NCI-H345 treated with DMSO at 0.1 percent for 48 hours (cell line): ENCODE measurements around the gene RERE.

ENCODE experiments used
- DNase-seq: peaks from one replicate; lab custom pipeline; 2025; ENCODE audit not compliant: unreplicated experiment; lab: John Stamatoyannopoulos, UW

Gene RERE

DNA sequence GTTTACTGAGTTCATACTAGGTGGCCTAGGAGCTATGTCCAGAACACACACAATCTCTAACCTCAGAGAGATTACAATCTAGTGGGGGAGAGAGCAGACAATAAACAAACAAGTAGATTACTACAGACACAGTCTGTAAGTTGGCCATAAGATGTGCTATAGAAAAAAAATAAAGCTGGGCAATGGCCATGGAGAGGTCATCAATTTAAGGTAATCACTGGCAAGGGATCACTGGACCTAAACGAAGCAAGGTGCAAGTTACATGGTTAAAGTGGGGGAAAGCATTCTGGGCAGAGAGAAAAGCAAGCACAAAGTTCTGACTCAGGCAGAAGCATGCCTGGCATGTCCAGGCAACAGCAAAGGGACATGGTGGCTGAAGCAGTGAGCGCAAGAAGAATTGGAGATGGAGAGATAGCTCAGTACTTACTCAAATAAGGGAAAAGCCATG is 147.0 kb downstream of the RERE start:
- DNase-seq: no peak

DNA sequence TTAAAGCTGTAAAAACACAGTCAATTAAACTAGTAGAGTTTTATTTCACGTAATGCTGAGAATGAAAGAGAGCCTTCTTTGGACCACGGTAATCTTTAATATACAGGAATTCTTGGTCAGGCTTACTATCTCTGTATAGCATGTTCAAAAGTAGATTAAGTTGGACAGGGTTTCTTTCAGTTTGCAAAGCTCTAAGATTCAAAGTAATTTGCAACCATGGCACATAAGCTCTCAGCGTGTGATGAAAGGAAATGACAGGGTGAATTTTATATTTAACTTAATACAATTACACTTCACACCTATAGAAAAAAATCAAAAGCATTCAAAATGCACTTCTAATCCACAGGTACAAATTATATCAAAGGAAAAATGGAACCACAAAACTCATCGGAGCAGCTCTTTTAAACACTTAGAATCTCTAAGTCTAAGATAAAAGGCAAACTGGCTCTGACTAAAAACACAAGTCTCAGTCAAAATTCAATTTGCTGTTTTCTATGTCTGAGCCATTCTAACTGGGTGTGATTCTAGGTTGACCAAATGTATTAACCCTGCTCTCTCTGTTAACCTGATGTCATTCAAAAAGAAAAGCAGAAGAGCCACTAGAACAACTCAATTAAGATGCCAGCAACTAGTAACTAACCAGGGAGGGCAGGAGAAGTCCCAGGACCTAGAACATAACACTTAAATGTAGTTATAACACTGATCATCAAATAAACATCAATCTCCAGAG is 147.7 kb downstream of the RERE start:
- no peak for DNase-seq

DNA sequence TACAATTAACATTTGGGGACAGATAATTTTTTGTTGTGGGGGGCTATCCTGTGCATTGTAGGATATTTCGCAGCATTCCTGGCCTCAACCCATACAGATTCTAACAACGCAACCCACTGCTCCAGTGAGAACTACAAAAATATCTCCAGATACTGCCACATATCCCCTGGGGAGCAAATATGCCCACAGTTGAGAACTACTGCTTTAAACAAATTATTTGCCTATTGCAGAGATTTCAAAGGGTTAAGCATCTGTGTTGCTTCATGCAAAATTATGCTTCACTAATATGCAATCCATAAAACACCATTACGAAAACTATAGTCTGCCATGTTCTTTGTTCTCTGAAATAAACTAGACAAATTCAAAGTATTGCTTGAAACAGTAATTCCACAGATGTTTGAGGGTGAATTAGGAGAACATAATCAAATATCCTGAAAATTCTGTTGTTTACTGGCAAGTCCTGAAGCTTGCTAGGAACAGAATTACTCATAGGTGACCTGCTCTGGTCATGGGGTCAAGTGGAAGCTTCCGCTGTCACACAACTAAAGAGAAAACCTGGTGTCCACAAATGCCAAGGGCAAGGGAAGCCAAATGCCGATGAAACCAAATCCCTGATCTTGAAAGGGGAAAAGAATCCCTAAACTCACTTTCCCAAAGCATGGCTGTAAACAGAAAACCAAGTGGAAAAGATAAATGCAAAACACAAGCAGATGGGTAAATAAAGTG is 149.4 kb downstream of the RERE start:
- no peak for DNase-seq

DNA sequence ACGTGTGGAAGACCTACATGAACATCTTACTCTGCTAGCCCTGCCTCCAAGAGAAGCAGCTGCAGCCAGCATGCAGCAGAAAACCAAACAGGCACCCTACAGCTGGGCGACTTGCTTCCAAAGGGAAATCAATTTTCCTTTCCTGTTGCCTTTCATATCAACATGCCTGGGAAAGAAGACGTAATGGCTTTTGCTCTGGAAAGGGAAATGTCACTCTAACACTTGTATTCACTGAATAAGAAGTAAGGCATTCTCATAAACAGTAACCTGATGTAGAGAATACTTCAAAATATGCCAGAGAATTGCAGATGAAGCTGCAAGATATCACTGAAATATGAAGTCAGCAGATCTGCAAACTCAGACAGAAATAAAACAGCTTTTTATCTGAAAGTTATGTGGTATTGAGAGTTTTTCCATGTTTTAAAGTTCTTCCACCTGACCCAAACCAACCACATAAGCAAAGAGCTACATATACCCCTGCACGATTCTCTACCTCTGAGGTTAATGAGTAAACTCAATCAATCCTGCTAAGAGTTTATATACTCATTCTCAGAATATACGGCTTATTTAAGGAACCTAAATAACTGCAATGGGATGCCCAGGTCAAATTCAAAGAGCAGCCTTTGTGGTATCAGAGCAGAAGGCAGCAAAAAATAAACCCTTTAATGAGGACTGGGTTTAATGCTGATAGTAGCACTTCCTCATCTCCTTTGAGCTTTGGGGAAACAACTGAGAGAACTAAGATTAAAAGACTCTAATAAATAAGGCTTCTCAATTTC is 150.9 kb downstream of the RERE start:
- DNase-seq: peak; percentile 12

DNA sequence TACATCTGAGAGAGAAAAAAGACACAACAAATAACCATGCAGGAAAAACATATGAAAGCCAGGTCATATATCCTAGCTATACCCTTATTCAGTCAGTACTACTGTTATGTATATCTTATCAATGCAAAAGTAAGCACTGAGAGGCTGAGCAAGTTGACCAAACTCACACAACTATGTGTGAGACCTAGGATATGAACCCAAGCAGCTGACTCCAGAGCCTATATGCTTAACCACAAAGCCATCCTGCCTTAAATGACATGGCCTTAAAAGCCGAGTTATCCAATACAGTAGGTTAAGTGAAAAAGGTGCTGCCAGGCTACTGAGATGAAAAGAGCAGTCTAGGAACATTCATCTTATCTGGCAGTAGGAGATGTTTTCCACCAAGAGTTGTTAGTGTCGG is 151.6 kb downstream of the RERE start:
- DNase-seq: no peak

DNA sequence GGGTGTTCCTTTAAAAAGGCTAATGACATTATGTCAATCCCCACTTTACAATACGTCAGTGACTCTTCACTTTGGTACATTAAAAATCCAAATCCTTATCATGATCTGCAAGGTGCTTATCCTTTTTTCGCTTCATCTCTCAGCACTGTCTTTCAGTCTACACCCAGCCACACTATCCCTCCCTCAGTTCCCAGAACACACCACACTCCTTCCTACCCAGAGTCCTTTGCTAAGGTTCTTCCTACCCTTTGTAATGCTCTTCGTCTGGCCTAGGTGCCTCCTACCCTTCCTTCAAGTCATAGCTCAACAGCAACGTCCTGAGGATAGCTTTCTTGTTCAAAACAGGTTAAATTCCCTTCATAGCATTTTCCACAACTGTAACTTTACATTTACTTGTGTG is 152.6 kb downstream of the RERE start:
- DNase-seq: no peak

DNA sequence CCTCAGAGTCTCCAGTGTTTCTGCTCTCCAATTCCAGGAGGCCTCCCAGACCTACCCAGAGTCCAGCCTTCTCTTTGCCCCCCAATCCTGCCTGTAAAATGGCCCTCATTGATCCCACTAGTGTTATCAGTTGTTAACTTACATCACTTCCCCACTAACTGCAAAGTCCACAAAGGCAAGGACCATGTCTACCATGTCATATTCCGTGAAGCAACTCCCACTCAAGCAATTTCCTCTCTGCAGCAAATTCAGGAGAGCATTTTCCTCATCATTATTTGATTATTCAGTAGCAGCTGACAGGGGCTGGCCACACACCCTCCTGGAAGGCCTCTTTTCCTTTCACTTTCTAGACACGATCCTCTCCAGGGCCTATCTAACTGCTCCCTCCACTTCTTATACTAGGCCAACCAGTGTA is 153.5 kb downstream of the RERE start:
- no peak for DNase-seq

DNA sequence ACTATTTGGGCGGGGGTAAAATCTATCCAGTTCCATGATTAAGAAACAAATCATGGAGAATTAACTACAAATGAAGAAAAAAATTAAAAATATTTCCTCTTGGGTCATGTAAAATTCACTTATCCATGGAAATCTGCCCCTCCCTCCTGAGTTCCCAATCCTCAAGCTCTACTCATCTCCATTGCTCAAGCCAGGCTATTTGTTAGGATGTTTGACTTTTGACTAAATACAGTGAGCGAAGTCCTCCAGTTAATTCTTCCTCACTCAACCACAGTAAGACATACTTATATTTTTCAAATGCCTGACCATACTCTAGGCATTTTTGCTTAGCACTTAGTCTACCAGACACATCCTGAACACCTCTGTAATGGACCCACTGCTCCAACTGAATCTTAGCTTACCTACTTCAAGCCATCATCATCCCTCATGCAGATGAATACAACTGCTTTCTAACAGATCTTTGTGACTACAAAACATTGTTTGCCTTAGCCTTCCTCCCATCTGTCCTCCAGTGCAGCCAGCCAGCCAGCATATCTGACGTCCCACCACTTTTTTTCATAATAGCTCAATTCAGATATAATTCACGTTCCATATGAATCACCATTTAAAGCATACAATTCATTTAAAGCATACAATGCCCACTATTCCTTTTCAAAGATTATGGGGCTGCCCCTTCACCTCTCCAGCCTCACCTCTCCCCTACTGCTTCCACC is 154.2 kb downstream of the RERE start:
- DNase-seq: no peak

DNA sequence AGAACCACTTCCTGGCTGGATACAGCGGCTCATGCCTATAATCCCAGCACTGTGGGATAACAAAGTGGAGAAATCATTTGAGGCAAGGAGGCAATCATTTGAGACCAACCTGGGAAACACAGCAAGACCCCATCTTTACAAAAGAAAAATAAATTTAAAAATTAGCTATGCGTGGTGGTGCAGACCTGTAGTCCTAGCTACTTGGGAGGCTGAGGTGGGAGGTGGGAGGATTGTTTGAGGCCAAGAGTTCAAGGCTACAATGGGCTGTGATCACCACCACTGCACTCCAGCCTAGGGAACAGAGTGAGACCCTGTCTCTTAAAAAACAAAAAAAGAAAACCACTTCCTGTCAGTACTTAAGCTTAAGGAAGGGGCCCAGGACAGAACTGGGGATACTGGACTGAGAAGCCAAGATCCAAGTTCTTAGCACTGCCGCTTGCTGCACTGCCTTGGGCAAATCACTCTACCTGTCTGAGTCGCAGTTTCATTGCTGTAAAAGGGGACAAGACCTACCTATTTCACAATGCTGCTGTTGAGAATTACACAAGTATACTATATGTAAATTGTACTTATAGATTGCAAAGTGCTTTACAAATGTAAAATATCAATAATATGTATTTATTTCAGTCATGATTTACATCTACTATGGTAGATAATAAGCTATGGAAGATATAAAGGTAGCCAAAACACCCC is 154.9 kb downstream of the RERE start:
- DNase-seq: no peak

DNA sequence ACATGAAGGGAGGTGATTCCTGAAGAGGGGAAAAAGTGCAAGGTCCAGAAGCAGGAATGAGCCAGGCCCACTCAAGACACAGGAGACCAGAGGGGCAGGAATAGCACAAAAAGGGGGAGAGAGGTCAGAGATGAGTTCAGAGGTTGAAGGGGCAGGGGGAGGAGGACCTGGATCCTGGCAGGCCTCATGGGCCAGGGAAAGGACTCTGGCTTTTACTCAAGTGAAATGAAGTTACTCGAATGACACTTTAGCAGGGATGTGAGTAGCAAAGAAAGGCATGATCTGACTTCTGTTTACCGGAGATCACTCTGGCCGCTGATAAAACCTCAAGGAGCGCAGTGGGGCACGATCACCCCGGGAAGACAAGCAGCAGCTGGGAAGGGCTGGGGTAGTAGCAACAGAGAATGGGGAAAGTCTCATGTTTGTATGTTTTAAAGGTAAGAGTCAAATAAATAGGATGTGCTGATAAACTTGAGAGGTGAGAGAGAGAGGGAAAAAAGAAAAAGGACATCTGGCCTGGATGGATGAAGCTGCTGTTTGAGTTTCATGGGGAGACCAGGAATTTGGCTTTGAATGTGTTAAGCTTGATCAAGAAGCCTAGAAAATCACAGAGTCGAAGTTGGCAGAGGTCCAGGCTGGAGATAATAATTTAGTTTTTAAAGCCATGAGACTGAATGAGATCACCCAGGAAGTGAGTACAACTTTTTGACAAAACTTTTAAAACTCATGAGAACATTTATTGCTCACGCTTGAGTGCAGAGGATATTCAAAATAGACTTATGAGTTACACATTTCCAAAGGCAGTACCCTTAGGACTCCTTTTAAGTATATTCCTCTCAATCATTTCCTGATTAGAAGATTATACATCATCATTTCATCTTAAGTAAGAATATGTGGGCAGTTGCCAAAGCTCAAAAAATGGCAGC is 156.0 kb downstream of the RERE start:
- no peak for DNase-seq

DNA sequence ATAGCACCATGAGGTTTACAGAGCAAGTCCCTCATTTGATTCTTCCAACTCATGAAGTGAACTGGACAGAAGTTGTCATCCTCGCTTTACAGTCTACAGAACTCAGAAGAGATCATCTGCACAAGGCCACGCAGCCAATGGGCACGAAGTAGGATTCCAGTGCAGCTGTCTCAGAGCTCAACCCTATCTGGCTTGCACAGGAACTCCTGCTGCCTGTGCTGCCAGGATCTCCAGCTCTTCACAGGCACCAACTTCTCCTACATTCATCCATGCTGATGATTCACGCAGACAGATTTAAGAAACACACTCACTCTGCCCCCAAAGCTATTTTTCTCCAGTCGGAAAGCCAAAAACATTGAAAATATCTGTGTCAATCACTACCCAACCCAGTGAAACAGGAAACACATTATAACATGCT is 157.0 kb downstream of the RERE start:
- DNase-seq: no peak

DNA sequence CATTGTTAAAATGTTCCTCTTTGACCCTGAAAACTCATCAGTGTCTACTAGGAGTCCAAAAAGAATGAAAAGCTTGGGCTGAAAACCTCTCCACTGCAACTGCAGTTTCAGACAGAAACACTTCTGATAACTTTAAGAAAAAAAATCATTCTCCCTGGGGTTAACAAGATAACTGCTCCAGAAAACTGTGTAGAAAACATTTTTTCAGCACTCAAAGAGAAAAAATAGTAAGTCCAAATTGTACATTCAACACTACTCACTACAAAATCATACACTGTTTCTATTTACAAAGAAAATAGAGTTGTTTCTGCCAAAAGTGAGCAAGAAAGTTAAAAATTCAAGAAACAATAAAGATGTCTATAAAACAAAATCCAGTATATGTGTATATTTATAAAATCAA is 157.8 kb downstream of the RERE start:
- no peak for DNase-seq

DNA sequence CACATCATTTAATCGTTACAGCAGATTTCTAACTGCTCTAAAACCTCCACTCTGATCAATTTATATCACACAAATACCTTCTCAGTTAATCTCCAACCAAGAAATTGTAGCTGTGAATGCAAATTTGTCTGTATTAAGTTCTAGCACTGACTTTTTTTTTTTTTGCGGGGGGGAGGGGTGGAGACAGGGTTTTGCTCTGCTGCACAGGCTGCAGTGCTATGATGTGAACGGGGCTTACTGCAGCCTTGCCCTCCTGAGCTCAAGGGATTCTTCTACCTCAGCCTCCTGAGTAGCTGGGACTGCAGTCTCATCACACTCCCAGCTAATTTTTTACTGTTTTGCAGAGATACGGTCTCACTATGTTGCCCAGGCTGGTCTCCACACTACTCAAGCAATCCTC is 163.6 kb downstream of the RERE start:
- DNase-seq: no peak

DNA sequence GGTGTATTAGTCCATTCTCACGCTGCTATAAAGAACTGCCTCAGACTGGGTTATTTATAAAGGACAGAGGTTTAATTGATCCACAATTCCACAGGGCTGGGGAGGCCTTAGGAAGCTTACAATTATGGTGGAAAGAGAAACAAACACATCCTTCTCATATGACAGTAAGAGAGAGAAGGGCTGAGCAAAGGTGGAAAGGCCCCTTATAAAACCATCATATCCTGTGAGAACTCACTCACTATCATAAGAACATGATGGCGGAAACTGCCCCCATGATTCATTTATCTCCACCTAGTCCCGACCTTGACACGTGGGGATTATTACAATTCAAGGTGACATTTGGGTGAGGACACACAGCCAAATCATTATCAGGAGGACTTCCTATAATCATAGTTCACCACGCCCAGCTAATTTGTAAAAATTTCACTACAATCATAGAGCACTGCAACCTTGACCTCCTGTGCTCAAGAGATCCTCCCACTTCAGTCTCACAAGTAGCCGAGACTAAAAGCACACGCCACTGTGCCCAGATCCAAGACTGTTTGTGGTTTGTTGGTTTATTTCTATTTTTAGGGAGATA is 164.9 kb downstream of the RERE start:
- no peak for DNase-seq

DNA sequence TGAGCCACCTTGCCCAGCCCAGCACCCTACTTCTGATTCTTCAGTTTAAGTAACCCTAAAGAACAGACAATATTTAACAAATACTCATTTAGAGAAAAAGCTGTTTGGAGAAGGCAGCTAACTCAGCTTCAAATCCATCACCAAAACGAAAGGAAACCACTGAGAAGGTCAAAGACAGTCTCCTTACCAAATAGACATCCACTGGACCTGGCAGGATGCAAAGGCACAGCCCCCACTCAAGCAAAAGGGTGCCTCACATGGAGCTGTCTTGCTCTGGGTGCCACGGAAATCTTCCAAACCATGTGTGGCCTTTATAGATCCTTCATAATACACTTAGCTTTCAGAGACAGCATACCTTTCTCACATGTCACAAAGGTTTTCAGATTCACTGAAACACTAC is 165.5 kb downstream of the RERE start:
- DNase-seq: no peak

DNA sequence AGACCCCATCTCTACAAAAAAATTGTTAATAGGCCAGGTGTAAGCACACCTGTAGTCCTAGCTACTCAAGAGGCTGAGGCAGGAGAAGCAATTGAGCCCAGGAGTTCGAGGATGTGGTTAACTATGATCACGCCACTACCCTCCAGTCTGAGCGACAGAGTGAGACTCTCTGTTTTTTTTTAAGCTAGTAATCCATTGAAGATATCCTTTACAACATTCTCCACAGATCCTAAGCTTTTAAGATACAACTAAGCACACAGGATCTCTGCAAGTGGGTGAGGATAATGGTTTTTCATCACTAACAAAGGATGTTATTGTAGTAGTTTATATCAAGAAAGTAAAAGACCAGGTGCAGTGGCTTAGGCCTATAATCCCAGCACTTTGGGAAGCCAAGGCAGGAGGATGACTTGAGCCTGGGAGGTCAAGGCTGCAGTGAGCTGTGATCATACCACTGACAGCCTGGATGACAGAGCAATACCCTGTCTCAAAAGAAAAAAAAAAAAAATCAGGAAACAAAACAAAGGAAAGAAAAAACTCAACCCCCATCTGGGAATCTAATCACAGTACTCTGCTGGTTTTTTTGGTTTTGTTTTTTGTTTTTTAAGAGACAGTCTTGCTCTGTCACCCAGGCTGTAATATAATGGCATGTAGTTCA is 166.1 kb downstream of the RERE start:
- DNase-seq: no peak

DNA sequence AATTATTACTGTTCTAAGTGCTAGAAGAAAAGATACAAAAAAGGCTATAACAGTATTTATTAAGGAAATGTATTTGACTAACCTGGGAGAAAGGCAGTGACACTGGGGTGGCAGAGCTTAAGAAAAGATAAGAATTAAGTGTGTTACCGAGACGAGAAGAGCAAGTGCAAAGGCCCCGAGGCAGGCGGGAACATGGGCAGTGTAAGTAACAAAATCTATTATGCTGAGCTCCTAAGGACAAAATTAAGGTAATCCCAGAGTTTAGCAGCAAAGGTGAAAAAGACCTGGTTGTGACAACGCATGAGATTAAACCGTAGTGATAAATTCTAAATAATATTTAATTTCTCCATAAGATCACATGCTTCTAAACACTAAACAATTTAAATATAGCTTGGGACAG is 167.6 kb downstream of the RERE start:
- no peak for DNase-seq

DNA sequence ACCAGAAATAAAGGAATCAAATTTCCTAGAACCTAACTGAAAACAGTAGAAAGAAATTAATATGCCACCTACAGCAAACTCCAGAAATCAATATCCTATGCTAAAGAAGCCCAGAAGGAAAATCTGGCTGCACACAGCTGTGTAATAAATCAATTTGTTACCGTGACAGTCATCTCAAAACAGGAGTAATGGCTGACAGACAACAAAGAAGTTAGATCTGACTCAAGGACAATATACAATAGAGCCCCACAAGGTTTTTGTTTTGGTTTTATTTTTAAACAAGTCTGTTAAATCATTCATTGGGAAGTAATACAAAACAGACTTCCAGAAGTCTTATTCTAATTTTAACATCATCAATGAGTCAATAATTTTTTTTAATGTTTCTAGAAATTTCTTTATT is 168.4 kb downstream of the RERE start:
- DNase-seq: no peak

DNA sequence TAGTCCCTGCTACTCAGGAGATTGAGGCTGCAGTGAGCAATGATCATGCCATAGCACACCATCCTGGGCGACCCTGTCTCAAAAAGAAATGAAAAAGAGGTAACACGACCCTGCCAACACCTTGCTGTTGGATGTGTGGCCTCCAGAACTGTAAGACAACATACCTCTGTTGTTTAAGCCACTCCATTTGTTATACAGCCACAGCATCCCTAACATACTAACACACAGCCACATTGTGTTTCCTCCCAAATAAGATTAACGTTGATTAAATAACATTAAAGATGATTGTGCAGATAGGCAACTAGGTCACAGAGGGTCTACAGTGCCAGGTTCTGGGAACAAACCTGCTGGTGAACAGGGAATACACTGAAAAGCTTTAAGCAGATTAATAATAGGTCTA is 170.4 kb downstream of the RERE start:
- no peak for DNase-seq
